SJCRH30 (cell line): Measurements from ENCODE around the gene TIMM10. TPM values are rescaled to one million over a fixed set of nuclear protein-coding genes. Genes with fewer than 3 reads are reported as not detected.
A peak's percentile ranks its signal among the peaks of the same experiment; 100 is the strongest.

Experiments
- DNase-seq, 2 experiments: peaks; one replicate each; pipeline ENCODE4 v3.0.0-alpha.2; 2015 to 2020
- H3K27ac ChIP-seq: fragments of 250-450 bp; sonication (Bioruptor Pico); 2 replicates; pipeline ENCODE4 v1.5.1; 2020; ENCODE audit warnings: mild to moderate bottlenecking, moderate library complexity
- H3K27me3 ChIP-seq: fragments of 250-450 bp; sonication (Bioruptor Pico); 2 replicates; pipeline ENCODE4 v1.5.1; 2020; ENCODE audit warnings: mild to moderate bottlenecking, moderate library complexity
- H3K36me3 ChIP-seq: fragments of 250-450 bp; sonication (Bioruptor Pico); 2 replicates; pipeline ENCODE4 v1.5.1; 2020; ENCODE audit warnings: mild to moderate bottlenecking, moderate library complexity
- H3K4me1 ChIP-seq: fragments of 250-450 bp; sonication (Bioruptor Pico); 2 replicates; pipeline ENCODE4 v1.5.1; 2020; ENCODE audit warnings: mild to moderate bottlenecking, moderate library complexity
- H3K4me3 ChIP-seq: fragments of 250-450 bp; sonication (Bioruptor Pico); 2 replicates; pipeline ENCODE4 v1.5.1; 2020; ENCODE audit warnings: mild to moderate bottlenecking, moderate library complexity
- H3K9me3 ChIP-seq: fragments of 250-450 bp; sonication (Bioruptor Pico); replicated peaks from 2 replicates; pipeline ENCODE4 v1.5.1; 2020; ENCODE audit warnings: mild to moderate bottlenecking, moderate library complexity
- total RNA-seq: library from RNA; depleted of rRNA; stranded (reverse); fragments of >200 nt; shearing (Covaris generic); gene quantifications from 2 replicates; pipeline ENCODE4 v1.2.3, GENCODE V29; 2014

TIMM10 gene
- total RNA-seq, 1 experiment from 2014 or later = 93.2 TPM

DNA sequence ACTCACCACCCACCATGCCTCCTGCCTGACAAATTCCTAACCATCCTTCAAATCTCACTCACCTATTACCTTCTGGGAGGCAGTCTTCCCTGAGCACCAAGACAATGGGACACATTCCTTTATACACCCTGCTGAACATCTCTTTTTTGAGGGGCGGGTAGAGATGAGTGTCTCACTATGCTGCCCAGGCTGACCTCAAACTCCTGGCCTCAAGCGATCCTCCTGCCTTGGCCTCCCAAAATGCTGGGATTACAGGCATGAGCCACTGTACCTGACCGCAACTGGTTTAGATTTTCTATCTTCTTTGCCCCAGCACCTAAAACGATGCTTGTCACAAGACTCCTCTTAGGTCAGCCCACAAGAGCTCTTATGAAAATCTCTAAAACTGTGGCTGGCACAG lies 7.1 kb downstream of the TIMM10 start:
- DNase-seq = no peak
- H3K9me3 ChIP-seq = no peaks in the 10 kb centered on the region
- no peak overlapping the region for H3K4me3 ChIP-seq
- H3K27me3 ChIP-seq = no peaks in the 10 kb centered on the region
- H3K4me1 ChIP-seq = no peaks in the 10 kb centered on the region
- no peak overlapping the region for H3K27ac ChIP-seq
- H3K36me3 ChIP-seq = 0 out of 2 replicates have a peak, but pooled peaks cover 2% of the 10 kb centered on the region

DNA sequence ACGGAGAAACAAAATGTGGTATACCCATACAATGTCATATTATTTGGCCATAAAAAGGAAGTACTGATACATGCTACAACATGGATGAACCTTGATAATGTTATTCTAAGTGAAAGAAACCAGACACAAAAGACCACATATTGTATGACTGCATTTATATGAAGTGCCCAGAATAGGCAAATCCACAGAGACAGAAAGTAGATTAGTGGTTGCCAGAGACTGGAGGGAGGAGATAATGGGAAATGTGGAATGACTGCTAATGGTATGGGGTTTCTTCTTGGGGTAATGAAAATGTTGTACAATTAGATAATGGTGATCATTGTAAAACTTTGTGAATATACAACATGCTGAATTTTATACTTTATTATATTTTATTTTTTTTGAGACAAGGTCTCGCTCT lies 9.4 kb downstream of the TIMM10 start:
- Histone ChIP-seq H3K4me1 (no peaks in the 10 kb centered on the region; the same call in 1 of the 2 replicates), H3K36me3 (no peaks in the 10 kb centered on the region), H3K27ac (no peak overlapping the region), H3K9me3 (no peaks in the 10 kb centered on the region), H3K27me3 (no peaks in the 10 kb centered on the region), H3K4me3 (no peak overlapping the region)
- no peak for DNase-seq

DNA sequence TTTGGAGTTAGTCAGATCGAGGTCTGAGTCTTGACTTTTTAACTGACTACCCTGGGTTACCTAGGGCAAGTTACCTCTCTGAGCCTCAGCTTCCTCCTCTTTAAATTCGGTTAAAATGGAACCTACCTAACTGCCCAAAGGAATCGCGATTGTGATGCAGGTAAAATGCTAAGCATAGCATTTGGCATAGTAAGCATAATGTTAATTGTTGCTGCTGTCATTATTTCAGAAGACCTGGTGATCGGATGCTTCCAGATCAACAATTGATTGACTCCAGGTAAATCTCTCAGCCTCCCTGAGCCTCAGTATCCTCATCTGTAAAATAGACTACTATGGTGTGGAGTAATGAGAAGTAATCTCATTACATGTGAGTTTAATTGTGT lies 14.5 kb downstream of the TIMM10 start:
- Histone ChIP-seq H3K27ac (no peak overlapping the region; the same call in 1 of the 2 replicates), H3K27me3 (no peaks in the 10 kb centered on the region)

DNA sequence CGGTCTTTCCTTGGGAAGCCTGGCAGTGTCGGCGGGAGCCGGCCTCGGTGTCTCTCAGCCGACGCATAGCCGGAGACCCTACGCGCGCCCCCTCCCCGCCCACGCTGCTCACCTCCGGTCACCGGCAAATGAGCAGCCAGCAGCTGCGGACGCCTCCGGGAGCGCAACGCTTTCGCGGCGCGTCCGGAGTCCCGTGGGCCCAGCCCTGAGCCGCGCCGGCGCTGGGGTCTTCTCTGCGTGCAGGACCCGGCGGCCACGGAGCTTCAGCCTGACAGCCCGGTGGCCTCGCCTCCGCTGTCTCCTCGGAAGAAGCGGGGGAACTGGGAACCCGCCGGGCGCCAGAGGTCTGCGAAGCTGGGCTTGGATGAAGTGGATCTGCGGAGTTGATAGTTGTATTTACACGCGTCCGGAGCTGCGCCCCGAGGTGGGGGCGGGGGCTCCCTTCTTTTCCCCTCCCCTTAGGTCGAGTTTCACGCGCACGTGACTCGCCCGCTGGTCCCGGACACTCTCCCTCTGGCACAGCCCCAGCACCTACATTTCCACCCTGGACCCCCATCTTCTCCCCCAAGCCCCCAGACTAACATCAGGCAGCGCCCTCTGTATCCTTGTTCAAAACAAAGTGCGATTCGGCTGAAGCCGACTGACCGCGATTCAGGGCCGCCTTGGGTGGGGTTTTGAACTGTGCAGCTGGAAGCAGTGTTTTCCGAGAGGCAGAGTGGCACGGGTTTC lies 15.1 kb downstream of the TIMM10 start, which contains the start of gene SLC43A1:
Gene SLC43A1, minus strand, starts transcription at position 371 of the 729 bp plus-strand sequence. CDS start 1,591 bp downstream, outside the sequence.
- Histone ChIP-seq H3K27me3 (no peaks in the 10 kb centered on the region), H3K4me1 (no peaks in the 10 kb centered on the region; the same call in 1 of the 2 replicates), H3K9me3 (no peaks in the 10 kb centered on the region), H3K27ac (peak within 1 kb of the TSS; percentile 12; the same call in 1 of the 2 replicates), H3K36me3 (no peaks in the 10 kb centered on the region), H3K4me3 (peak within 1 kb of the TSS; percentile 75)
- peak; percentile 57 to 75 for DNase-seq

More for the DNA sequence above, 14.5 kb downstream of the TIMM10 start:
- Histone ChIP-seq H3K4me1 (no peaks in the 10 kb centered on the region; the same call in 1 of the 2 replicates), H3K9me3 (no peaks in the 10 kb centered on the region), H3K36me3 (no peaks in the 10 kb centered on the region), H3K4me3 (peak overlapping the region; percentile 75)
- DNase-seq = no peak

DNA sequence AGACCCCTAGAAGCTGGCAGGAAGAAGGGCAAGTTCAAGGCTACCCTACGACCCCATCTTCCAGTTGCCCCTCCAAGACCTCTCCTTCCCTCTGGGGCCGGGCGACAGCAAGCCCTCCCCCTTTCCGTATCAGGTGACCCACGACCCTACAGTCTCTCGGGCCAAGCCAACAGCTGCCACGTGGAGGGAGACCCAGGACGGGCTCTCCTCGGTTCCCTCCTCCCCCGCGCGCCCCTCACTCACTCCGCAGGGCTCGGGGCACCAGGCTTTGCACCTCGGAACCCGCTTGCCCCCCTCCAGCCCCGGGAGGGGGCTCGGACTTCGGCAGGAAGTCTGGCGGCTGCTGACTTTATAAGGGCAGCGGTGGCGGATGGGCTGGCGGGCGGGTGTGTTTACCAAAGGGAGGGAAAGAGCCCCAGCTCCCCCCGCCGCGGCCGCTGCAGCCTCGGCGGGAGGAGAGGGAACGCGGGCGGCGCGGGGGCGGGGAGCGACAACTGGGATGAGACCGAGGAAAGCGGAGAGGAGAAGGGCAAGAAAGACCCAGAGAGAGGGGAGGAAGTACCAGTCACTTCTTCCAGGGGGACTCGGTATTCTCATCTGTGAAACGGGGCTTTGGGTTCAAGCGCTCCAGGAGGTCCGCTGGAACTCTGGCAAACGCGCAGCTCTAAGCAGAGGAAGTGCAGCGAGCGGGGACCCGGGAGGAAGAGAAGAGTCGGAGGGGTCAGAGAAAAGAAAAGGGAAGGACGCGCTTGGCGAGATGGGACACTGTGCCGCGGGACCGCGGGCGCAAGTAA lies 15.8 kb downstream of the TIMM10 start:
- peak overlapping the region; percentile 12; the same call in 1 of the 2 replicates for H3K27ac ChIP-seq
- peak; percentile 54 to 58 for DNase-seq
- H3K4me3 ChIP-seq = peak overlapping the region; percentile 75
- no peaks in the 10 kb centered on the region for H3K27me3 ChIP-seq
- no peaks in the 10 kb centered on the region for H3K36me3 ChIP-seq
- H3K4me1 ChIP-seq = no peaks in the 10 kb centered on the region; the same call in 1 of the 2 replicates
- H3K9me3 ChIP-seq = no peaks in the 10 kb centered on the region

DNA sequence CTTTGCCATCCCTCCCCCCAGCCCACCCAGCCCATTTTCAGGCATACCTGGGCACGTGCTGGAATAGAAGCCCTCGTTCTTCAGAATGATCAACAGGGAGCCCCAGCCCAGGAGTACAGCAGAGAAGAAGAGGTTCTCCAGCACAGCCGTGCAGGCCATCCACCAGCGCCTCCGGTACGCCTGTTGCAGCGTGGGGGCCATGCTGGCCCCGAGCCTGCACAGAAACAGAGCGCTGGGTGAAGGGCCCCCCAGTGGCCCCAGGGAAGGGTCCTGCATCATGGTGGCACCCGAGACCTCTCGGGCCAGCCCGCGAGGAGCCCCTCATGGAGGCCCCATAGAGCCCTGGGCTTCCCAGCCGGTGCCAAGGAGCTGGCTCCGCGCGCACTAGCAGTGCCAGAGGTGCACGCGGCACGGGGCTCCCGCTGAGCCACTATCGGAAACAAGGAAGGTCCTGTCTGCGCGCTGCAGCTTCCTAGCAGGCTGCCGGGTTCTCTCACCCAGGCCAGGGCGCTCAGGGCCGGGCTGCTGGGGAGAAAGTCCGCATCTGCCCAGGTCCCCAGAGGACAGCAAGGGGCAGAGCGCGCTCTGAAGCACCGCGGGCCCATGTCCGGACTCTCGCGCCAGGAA lies 16.5 kb downstream of the TIMM10 start:
- Histone ChIP-seq H3K9me3 (no peaks in the 10 kb centered on the region), H3K4me3 (peak overlapping the region; percentile 75), H3K36me3 (no peaks in the 10 kb centered on the region), H3K4me1 (no peaks in the 10 kb centered on the region; the same call in 1 of the 2 replicates), H3K27ac (no peak overlapping the region), H3K27me3 (no peaks in the 10 kb centered on the region)
- no peak for DNase-seq

DNA sequence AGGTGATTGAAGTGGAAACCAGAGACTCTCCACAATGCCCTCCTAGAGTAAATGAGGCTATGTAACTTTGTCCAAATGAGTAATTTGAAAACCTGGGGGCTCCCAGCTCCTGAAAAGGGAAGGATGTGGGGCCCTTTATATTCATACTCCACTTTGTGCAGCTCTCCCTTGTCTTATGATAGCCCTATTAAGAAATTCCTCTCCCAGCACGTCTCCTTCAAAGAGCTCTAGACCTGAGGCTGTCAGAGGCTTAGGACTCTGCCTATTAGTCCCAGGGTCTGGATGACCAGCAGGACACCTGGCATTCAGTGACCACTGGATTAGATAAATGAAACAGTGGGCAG lies 17.1 kb downstream of the TIMM10 start:
- Histone ChIP-seq H3K4me3 (no peak overlapping the region), H3K36me3 (no peaks in the 10 kb centered on the region)

DNA sequence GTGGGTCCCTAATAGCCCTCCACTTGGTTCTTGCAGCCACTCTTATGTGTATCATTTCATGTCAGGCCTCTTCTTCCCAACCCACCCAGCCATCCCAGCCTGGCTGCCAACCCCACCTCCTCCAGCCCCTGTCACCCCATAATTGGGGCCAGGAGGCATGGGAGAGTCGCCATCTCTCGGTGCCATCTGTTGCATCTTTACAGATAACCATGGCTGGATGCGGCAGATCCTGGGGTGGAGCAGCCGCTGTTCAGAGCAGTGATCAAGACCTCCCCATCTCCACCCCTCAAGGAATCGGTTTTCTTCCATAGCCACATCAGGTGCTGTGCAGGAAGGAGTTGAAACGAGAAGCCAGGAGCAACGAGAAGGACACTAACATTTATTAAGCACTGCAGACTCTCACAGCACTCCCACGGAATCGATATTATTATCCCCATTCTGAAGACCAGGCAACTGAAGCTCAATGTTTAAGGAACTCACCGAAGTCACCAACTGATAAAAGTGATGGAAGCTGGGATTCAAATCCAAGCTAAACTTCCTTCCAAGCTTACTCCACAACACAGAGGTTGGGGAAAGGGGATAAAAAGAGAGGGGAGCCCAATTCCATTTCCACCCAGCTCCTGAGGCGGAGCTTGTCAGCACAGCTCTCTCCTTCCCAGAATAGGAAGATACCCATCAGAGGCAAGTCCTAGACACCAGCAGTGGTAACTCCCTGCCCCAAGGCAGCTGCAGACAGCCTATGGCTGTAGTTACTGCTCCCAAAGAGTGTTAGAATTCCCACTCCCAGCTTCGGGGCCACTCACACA lies 17.7 kb downstream of the TIMM10 start:
- no peaks in the 10 kb centered on the region for H3K9me3 ChIP-seq
- DNase-seq = no peak
- H3K4me3 ChIP-seq = no peak overlapping the region
- H3K27ac ChIP-seq = no peak overlapping the region
- H3K4me1 ChIP-seq = no peaks in the 10 kb centered on the region; the same call in 1 of the 2 replicates
- H3K27me3 ChIP-seq = no peaks in the 10 kb centered on the region
- H3K36me3 ChIP-seq = no peaks in the 10 kb centered on the region

More for the DNA sequence above, 17.1 kb downstream of the TIMM10 start:
- Histone ChIP-seq H3K4me1 (no peaks in the 10 kb centered on the region; the same call in 1 of the 2 replicates), H3K27me3 (no peaks in the 10 kb centered on the region), H3K27ac (no peak overlapping the region), H3K9me3 (no peaks in the 10 kb centered on the region)
- DNase-seq = no peak

DNA sequence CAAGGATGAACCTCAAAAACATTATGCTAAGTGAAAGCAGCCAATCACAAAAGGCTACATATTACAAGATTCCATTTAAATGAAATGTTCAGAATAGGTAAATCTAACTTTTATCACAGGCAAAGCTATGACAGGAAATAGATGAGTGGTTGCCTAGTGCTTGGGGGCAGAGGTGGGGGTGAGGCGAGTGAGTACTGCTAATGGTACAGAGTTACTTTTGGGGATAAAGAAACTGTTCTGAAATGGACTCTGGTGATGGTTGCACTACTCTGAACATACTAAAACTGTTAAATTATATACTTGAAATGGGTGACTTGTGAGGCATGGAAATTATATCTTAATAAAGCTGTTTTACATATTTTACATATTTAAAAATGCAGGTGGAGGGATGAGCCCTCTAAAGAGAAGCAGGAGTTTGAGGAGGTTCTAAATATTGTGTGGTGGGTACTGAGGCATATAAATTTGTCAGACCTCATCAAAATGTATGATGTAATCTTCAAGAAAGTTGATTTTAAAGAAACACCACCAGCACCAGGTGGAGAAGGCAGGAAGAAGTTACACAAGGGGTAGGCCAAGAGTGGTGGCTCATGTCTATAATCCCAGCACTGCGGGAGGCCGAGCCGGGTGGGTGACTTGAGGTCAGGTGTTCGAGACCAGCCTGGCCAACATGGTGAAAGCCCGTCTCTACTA lies 18.7 kb downstream of the TIMM10 start:
- DNase-seq = no peak
- no peak overlapping the region for H3K27ac ChIP-seq
- H3K36me3 ChIP-seq = no peaks in the 10 kb centered on the region
- H3K27me3 ChIP-seq = no peaks in the 10 kb centered on the region
- H3K4me3 ChIP-seq = no peak overlapping the region
- H3K9me3 ChIP-seq = no peaks in the 10 kb centered on the region
- no peaks in the 10 kb centered on the region; the same call in 1 of the 2 replicates for H3K4me1 ChIP-seq

DNA sequence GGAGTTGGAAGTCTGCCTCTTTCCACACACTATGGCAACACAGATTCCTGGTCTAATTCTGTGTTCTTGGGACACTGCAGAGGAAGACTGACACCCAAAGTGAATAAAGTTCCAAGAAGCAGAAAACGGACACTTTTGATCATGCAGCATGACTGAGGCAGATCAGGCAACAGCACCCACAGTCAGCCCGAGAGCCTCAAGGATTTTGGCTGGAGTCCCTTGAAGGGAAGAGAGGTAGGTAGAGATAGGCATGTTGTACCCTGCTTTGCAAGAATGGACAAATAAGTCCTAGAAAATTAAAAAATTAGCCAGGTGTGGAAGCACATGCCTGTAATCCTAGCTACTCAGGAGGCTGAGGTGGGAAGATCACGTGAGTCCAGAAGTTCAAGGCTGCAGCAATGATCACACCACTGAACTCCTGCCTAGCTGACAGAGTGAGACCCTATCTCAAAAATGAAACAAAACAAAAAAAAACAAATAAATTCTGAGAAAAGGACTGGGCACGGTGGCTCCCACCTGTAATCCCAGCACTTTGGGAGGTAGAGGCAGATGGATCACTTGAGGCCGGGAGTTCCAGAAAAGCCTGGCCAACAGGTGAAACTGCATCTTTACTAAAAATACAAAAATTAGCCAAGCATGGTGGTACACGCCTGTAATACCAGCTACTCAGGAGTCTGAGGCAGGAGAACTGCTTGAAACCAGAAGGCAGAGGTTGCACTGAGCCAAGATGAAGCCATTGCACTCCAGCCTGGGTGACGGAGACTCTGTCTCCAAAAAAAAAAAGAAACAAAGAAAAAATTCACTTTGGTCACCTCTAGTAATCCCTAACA lies 22.0 kb downstream of the TIMM10 start:
- Histone ChIP-seq H3K9me3 (no peaks in the 10 kb centered on the region), H3K4me1 (no peaks in the 10 kb centered on the region), H3K27ac (no peak overlapping the region), H3K36me3 (no peaks in the 10 kb centered on the region), H3K27me3 (no peaks in the 10 kb centered on the region), H3K4me3 (no peak overlapping the region)
- no peak for DNase-seq

DNA sequence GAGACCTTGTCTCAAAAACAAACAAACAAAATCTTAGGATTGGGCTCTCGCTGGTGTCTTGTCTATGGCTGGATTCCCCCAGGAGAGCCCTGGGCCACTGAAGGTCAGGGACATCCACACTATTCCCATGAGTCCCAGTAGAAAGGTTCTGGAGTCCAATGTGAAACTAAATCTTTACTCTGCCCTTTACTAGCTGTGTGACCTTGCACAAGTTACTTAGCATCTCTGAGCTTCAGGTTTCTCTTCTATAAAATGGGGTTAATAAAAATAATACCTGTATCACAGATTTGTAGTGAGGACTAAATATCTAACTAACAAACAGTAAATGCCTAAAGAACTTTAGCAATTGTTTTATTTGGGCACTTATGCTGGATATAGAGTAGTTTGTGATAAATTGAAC lies 24.0 kb downstream of the TIMM10 start:
- no peak overlapping the region for H3K27ac ChIP-seq
- no peaks in the 10 kb centered on the region for H3K36me3 ChIP-seq
- no peaks in the 10 kb centered on the region for H3K27me3 ChIP-seq
- H3K9me3 ChIP-seq = no peaks in the 10 kb centered on the region
- no peaks in the 10 kb centered on the region for H3K4me1 ChIP-seq
- DNase-seq = no peak
- no peak overlapping the region for H3K4me3 ChIP-seq

DNA sequence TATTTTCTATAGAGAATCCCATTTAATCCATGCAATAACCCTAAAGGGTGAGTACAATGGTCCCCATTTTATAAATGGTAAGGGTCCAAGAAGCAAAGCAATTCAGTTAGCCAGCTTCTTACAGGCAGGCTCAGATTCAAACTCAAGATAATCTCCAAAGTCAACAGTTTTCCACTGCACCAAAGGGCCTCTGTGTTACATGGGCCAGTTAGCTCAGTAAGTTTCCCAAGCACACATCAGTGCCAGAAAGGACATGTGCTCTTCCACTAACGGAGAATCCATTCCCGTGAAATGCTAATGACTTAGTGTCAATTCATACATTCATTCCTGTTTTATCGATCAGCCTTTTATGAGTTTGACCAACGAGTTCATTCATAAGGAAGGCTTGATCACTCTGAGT lies 26.0 kb downstream of the TIMM10 start:
- DNase-seq = no peak
- Histone ChIP-seq H3K4me1 (peaks cover 8% of the 10 kb centered on the region; the same call in 1 of the 2 replicates), H3K4me3 (no peak overlapping the region)

DNA sequence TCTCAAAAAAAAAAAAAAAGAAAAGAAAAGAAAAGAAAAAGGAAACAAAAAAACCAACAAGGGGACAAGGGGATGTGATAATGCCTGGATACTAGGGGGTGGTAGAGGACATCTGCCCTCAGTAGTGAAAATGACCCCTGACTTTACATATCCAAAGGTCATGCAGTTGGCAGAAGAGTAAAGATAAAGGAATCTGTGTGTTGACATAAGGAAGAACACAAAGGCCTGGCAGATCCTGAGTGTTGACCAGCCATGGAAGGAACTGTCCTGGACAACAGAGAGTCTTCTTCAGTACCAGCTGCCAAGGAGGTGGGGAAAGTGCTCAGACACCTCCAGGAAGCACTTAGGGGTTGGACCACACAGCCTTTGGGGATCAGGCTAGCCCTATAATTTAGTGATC lies 27.7 kb downstream of the TIMM10 start:
- Histone ChIP-seq H3K27me3 (no peaks in the 10 kb centered on the region), H3K4me3 (no peak overlapping the region), H3K9me3 (no peaks in the 10 kb centered on the region), H3K36me3 (no peaks in the 10 kb centered on the region), H3K4me1 (peaks cover 8% of the 10 kb centered on the region; the same call in 1 of the 2 replicates), H3K27ac (no peak overlapping the region)
- DNase-seq = no peak

More for the DNA sequence above, 26.0 kb downstream of the TIMM10 start:
- no peaks in the 10 kb centered on the region for H3K36me3 ChIP-seq
- H3K27me3 ChIP-seq = no peaks in the 10 kb centered on the region
- H3K27ac ChIP-seq = no peak overlapping the region
- H3K9me3 ChIP-seq = no peaks in the 10 kb centered on the region
